ENCODE results near the gene ALDH1L2.

DNA sequence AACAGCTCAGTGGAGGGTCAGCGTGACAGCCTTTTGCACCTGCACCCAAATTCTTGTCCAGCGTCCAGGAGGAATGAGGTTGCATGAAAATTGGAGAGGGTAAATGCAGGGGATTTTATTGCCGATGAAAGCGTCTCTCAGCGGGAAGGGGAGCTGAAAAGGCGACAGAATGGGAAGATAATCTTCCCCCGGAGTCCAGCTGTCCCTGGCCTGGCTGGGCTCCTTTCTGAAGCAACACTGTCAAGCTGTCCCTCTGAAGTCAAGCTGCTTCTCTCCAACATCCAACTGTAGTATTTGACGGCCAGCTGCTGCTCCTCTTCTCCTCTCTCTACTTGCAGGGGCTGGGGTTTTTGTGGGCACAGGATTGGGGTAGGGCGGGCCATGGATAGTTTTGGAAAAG lies 65.5 kb downstream of the ALDH1L2 start:
- no peak for TF ChIP-seq EP300 (IDR thresholded peaks at IDR 0.05)
- no peak for TF ChIP-seq POLR2A (IDR thresholded peaks at IDR 0.05)
- TF ChIP-seq, protein P1, sequence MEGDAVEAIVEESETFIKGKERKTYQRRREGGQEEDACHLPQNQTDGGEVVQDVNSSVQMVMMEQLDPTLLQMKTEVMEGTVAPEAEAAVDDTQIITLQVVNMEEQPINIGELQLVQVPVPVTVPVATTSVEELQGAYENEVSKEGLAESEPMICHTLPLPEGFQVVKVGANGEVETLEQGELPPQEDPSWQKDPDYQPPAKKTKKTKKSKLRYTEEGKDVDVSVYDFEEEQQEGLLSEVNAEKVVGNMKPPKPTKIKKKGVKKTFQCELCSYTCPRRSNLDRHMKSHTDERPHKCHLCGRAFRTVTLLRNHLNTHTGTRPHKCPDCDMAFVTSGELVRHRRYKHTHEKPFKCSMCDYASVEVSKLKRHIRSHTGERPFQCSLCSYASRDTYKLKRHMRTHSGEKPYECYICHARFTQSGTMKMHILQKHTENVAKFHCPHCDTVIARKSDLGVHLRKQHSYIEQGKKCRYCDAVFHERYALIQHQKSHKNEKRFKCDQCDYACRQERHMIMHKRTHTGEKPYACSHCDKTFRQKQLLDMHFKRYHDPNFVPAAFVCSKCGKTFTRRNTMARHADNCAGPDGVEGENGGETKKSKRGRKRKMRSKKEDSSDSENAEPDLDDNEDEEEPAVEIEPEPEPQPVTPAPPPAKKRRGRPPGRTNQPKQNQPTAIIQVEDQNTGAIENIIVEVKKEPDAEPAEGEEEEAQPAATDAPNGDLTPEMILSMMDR (IDR thresholded peaks at IDR 0.05), result no peak
- no peak for TF ChIP-seq POLR2AphosphoS5 (IDR thresholded peaks at IDR 0.05)

Measured in upper lobe of left lung (tissue), 4 donors.